Measurements from ENCODE around the gene INSRR. TPM values are rescaled to one million over a fixed set of nuclear protein-coding genes. Genes with fewer than 3 reads are reported as not detected.

INSRR gene
- total and polyA plus RNA-seq, 9 of the 15 experiments (the other 6 are each of a cell fraction or from before 2014, with no cell fraction given): 0.03 to 0.18 (median 0.06) TPM; not detected in 3

DNA sequence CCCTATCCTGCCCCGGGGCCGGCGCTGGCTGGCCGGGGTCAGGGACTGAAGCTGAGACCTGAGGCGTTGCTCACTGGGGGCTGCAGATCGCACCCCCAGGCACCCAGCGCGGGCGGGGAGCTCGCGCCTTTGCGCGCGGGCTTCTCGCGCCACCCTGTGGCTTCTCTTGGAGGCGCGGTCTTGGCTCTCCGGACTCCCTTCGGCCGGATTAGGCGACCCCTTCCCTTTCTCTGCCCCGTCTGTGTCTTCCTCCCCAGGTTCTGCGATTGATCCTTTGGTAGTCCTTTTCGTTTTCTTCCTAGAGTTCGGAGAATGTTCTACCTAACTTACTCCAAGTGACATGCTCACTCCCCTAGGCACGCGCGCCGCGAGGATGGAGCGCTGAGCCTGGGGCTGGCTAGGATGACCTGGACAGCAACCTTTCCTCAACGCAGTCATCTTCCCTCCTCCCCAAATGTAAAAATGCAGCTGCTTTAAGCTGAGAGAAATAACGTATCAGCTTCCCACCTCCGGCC is 1.3 kb upstream of the INSRR start (continued):
- TF ChIP-seq, protein P1, sequence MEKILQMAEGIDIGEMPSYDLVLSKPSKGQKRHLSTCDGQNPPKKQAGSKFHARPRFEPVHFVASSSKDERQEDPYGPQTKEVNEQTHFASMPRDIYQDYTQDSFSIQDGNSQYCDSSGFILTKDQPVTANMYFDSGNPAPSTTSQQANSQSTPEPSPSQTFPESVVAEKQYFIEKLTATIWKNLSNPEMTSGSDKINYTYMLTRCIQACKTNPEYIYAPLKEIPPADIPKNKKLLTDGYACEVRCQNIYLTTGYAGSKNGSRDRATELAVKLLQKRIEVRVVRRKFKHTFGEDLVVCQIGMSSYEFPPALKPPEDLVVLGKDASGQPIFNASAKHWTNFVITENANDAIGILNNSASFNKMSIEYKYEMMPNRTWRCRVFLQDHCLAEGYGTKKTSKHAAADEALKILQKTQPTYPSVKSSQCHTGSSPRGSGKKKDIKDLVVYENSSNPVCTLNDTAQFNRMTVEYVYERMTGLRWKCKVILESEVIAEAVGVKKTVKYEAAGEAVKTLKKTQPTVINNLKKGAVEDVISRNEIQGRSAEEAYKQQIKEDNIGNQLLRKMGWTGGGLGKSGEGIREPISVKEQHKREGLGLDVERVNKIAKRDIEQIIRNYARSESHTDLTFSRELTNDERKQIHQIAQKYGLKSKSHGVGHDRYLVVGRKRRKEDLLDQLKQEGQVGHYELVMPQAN (IDR thresholded peaks at IDR 0.05; ENCODE audit: borderline replicate concordance): no peak
- TF ChIP-seq CCAR2 (IDR thresholded peaks at IDR 0.05; ENCODE audit: low read depth, low read length) (no peak), HNRNPH1 (optimal IDR thresholded peaks at IDR 0.05; ENCODE audit: low read depth, low read length) (no peak), BRD4 (IDR thresholded peaks at IDR 0.05) (no peak), ZNF174 (CRISPR knock-in tag; IDR thresholded peaks at IDR 0.05) (no peak), KLF13 (tag; IDR thresholded peaks at IDR 0.05; ENCODE audit: borderline replicate concordance, low read depth) (no peak), GTF2F1 (IDR thresholded peaks at IDR 0.05; ENCODE audit: low read depth, low read length) (no peak), PHB (CRISPR knock-in tag; IDR thresholded peaks at IDR 0.05) (no peak), ZNF583 (CRISPR knock-in tag; IDR thresholded peaks at IDR 0.05) (no peak), RBM14 (IDR thresholded peaks at IDR 0.05; ENCODE audit: borderline replicate concordance, insufficient read depth, low read depth, low read length) (no peak), MECOM (CRISPR knock-in tag; IDR thresholded peaks at IDR 0.05) (no peak)
- TF ChIP-seq, protein P2, sequence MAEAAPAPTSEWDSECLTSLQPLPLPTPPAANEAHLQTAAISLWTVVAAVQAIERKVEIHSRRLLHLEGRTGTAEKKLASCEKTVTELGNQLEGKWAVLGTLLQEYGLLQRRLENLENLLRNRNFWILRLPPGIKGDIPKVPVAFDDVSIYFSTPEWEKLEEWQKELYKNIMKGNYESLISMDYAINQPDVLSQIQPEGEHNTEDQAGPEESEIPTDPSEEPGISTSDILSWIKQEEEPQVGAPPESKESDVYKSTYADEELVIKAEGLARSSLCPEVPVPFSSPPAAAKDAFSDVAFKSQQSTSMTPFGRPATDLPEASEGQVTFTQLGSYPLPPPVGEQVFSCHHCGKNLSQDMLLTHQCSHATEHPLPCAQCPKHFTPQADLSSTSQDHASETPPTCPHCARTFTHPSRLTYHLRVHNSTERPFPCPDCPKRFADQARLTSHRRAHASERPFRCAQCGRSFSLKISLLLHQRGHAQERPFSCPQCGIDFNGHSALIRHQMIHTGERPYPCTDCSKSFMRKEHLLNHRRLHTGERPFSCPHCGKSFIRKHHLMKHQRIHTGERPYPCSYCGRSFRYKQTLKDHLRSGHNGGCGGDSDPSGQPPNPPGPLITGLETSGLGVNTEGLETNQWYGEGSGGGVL (CRISPR knock-in tag; IDR thresholded peaks at IDR 0.05): no peak
- TF ChIP-seq, protein P3, sequence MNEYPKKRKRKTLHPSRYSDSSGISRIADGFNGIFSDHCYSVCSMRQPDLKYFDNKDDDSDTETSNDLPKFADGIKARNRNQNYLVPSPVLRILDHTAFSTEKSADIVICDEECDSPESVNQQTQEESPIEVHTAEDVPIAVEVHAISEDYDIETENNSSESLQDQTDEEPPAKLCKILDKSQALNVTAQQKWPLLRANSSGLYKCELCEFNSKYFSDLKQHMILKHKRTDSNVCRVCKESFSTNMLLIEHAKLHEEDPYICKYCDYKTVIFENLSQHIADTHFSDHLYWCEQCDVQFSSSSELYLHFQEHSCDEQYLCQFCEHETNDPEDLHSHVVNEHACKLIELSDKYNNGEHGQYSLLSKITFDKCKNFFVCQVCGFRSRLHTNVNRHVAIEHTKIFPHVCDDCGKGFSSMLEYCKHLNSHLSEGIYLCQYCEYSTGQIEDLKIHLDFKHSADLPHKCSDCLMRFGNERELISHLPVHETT (CRISPR knock-in tag; conservative IDR thresholded peaks at IDR 0.05 in 1 of 2, IDR thresholded peaks at IDR 0.05 in 1 of 2): no peak
- TF ChIP-seq, protein P4, sequence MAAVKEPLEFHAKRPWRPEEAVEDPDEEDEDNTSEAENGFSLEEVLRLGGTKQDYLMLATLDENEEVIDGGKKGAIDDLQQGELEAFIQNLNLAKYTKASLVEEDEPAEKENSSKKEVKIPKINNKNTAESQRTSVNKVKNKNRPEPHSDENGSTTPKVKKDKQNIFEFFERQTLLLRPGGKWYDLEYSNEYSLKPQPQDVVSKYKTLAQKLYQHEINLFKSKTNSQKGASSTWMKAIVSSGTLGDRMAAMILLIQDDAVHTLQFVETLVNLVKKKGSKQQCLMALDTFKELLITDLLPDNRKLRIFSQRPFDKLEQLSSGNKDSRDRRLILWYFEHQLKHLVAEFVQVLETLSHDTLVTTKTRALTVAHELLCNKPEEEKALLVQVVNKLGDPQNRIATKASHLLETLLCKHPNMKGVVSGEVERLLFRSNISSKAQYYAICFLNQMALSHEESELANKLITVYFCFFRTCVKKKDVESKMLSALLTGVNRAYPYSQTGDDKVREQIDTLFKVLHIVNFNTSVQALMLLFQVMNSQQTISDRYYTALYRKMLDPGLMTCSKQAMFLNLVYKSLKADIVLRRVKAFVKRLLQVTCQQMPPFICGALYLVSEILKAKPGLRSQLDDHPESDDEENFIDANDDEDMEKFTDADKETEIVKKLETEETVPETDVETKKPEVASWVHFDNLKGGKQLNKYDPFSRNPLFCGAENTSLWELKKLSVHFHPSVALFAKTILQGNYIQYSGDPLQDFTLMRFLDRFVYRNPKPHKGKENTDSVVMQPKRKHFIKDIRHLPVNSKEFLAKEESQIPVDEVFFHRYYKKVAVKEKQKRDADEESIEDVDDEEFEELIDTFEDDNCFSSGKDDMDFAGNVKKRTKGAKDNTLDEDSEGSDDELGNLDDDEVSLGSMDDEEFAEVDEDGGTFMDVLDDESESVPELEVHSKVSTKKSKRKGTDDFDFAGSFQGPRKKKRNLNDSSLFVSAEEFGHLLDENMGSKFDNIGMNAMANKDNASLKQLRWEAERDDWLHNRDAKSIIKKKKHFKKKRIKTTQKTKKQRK (IDR thresholded peaks at IDR 0.05; ENCODE audit: borderline replicate concordance, low read depth, low read length): no peak
- TF ChIP-seq, protein P5, sequence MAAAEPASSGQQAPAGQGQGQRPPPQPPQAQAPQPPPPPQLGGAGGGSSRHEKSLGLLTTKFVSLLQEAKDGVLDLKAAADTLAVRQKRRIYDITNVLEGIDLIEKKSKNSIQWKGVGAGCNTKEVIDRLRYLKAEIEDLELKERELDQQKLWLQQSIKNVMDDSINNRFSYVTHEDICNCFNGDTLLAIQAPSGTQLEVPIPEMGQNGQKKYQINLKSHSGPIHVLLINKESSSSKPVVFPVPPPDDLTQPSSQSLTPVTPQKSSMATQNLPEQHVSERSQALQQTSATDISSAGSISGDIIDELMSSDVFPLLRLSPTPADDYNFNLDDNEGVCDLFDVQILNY (CRISPR knock-in tag; IDR thresholded peaks at IDR 0.05): no peak
- TF ChIP-seq, protein P6, sequence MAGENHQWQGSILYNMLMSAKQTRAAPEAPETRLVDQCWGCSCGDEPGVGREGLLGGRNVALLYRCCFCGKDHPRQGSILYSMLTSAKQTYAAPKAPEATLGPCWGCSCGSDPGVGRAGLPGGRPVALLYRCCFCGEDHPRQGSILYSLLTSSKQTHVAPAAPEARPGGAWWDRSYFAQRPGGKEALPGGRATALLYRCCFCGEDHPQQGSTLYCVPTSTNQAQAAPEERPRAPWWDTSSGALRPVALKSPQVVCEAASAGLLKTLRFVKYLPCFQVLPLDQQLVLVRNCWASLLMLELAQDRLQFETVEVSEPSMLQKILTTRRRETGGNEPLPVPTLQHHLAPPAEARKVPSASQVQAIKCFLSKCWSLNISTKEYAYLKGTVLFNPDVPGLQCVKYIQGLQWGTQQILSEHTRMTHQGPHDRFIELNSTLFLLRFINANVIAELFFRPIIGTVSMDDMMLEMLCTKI (IDR thresholded peaks at IDR 0.05; ENCODE audit: partially characterized antibody): no peak

Data from K562 (cell line).